ENCODE results near the gene ZNF28. TPM values are rescaled to one million over a fixed set of nuclear protein-coding genes. Genes with fewer than 3 reads are reported as not detected.
"Not testable (repeated sequence)": the region's sequence is repeated elsewhere in the genome, so short reads cannot be mapped to it uniquely, and the experiment has no call there.

Gene ZNF28
- total RNA-seq, 1 donor = 23.2 TPM

DNA sequence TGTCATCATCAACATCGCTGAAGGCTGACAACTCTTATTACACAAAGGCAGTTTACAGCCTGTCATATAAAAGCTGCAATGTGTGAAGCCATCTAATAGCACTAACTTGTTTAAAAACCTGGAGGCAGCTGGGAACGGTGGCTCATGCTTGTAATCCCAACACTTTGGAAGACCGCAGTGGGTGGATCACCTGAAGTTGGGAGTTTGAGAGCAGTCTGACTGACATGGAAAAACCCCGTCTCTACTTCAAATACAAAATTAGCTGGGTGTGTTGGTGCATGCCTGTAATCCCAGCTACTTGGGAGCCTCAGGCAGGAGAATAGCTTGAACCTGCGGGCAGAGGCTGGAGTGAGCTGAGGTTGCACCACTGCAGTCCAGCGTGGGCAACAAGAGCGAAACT is 8.4 kb upstream of the ZNF28 start:
- H3K9me3 ChIP-seq (ENCODE audit: low read depth, low read length); H3K79me2 ChIP-seq (ENCODE audit: insufficient read depth, low read length); H3K4me1 ChIP-seq (ENCODE audit: insufficient read depth, low read length); H3K36me3 ChIP-seq (ENCODE audit: insufficient read depth, low read length); H3K4me3 ChIP-seq (ENCODE audit: insufficient read depth, low read length); H4K20me1 ChIP-seq (ENCODE audit: insufficient read depth, low read length); H3K27me3 ChIP-seq (ENCODE audit: insufficient read depth, low read length); H2AFZ ChIP-seq (ENCODE audit: low read length); DNase-seq (ENCODE audit: insufficient read length, low spot score, missing footprints); H3K4me2 ChIP-seq (ENCODE audit: insufficient read depth, low read length); H3K27ac ChIP-seq (ENCODE audit: low read depth, low read length): not testable (repeated sequence)

DNA sequence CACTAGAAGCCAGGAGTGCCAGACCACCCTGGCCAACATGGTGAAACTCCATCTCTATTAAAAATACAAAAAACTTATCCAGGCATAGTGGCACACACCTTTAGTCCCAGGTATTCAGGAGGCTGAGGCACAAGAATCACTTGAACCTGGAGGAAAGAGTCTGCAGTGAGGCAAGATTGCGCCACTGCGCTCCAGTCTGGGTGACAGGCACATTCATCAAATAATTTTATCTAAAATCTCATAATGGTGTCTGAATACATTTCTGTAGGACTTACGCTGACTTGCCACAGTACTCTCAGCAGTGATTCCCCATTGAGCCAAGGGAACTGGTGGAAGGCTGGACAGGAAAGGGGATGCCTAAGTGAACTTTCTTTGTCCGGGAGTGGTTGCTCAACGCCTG is 4.3 kb upstream of the ZNF28 start:
- no peaks in the 10 kb centered on the region for H3K36me3 ChIP-seq (ENCODE audit: insufficient read depth, low read length)
- no peak overlapping the region for H3K4me3 ChIP-seq (ENCODE audit: insufficient read depth, low read length)
- H3K27ac ChIP-seq (ENCODE audit: low read depth, low read length) = no peak overlapping the region
- no peaks in the 10 kb centered on the region for H3K9me3 ChIP-seq (ENCODE audit: low read depth, low read length)
- no peak overlapping the region for H2AFZ ChIP-seq (ENCODE audit: low read length)
- DNase-seq (ENCODE audit: insufficient read length, low spot score, missing footprints) = no peak
- no peak overlapping the region for H3K4me2 ChIP-seq (ENCODE audit: insufficient read depth, low read length)
- H3K79me2 ChIP-seq (ENCODE audit: insufficient read depth, low read length) = no peaks in the 10 kb centered on the region
- no peaks in the 10 kb centered on the region for H4K20me1 ChIP-seq (ENCODE audit: insufficient read depth, low read length)
- H3K27me3 ChIP-seq (ENCODE audit: insufficient read depth, low read length) = no peaks in the 10 kb centered on the region
- TF ChIP-seq, protein P1, sequence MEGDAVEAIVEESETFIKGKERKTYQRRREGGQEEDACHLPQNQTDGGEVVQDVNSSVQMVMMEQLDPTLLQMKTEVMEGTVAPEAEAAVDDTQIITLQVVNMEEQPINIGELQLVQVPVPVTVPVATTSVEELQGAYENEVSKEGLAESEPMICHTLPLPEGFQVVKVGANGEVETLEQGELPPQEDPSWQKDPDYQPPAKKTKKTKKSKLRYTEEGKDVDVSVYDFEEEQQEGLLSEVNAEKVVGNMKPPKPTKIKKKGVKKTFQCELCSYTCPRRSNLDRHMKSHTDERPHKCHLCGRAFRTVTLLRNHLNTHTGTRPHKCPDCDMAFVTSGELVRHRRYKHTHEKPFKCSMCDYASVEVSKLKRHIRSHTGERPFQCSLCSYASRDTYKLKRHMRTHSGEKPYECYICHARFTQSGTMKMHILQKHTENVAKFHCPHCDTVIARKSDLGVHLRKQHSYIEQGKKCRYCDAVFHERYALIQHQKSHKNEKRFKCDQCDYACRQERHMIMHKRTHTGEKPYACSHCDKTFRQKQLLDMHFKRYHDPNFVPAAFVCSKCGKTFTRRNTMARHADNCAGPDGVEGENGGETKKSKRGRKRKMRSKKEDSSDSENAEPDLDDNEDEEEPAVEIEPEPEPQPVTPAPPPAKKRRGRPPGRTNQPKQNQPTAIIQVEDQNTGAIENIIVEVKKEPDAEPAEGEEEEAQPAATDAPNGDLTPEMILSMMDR (IDR thresholded peaks at IDR 0.05; ENCODE audit: extremely low read depth, low read depth, low read length) = no peak
- peaks cover under 1% of the 10 kb centered on the region for H3K4me1 ChIP-seq (ENCODE audit: insufficient read depth, low read length)

DNA sequence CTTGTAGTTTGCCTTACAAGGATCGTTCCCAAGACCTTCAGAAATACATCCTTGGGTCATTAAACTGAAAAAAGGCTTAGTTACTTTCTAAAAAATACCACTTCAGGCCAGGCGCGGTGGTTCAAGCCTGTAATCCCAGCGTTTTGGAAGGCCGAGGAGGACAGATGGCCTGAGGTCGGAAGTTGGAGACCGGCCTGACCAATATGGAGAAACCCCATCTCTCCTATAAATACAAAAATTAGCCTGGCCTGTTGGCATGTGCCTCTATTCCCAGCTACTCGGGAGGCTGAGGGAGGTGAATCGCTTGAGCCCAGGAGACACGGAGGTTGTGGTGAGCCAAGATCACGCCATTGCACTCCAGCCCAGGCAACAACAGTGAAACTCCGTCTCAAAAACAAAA is 2.2 kb upstream of the ZNF28 start:
- H3K4me2 ChIP-seq (ENCODE audit: insufficient read depth, low read length) = no peak overlapping the region
- no peak overlapping the region for H3K27ac ChIP-seq (ENCODE audit: low read depth, low read length)

DNA sequence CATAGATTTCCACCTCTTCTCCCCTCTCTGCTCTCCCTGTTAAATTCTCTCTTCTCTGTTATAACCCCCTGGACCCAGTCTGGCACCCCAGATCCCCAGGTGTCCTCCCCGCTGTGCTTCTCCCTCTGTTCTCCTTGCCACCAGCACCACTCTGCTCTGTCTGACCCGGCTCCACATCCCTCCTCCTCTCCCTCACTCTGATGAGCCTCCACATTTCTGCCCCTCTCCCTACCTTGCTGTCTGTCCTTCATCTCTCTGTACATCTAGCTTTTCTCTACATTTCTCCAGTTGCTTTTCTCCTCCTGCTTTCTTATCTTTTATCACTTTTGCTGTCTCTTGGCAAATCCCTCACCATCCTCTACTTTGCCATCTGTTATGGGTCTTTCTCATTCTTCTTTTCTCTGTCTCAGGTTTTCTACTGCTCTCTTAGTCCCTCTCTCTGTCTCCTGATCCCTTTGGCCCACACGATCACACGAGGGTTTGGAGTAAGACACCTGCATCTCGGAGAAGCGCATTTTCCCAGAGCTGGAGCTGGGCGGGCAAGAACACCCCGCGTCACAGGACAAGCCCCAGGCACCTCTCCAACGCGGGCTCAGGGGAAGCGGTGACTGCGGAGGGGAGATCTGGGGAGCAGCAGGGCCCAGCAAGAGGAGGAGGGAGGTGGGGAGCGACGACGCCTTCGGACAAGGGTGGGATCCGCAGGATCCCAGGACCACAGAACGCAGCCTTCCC is 795 bp downstream of the ZNF28 start:
- peak overlapping the region; percentile 91 for H2AFZ ChIP-seq (ENCODE audit: low read length)
- peak overlapping the region; percentile 81 for H3K4me2 ChIP-seq (ENCODE audit: insufficient read depth, low read length)
- not testable (repeated sequence) for H3K79me2 ChIP-seq (ENCODE audit: insufficient read depth, low read length); H3K27me3 ChIP-seq (ENCODE audit: insufficient read depth, low read length); H3K36me3 ChIP-seq (ENCODE audit: insufficient read depth, low read length); H3K27ac ChIP-seq (ENCODE audit: low read depth, low read length); H4K20me1 ChIP-seq (ENCODE audit: insufficient read depth, low read length); DNase-seq (ENCODE audit: insufficient read length, low spot score, missing footprints); H3K9me3 ChIP-seq (ENCODE audit: low read depth, low read length); H3K4me1 ChIP-seq (ENCODE audit: insufficient read depth, low read length)
- peak overlapping the region; percentile 78 for H3K4me3 ChIP-seq (ENCODE audit: insufficient read depth, low read length)

More for the DNA sequence above, 2.2 kb upstream of the ZNF28 start:
- H3K9me3 ChIP-seq (ENCODE audit: low read depth, low read length) = no peaks in the 10 kb centered on the region
- no peaks in the 10 kb centered on the region for H4K20me1 ChIP-seq (ENCODE audit: insufficient read depth, low read length)
- no peaks in the 10 kb centered on the region for H3K27me3 ChIP-seq (ENCODE audit: insufficient read depth, low read length)
- TF ChIP-seq, protein P1 (IDR thresholded peaks at IDR 0.05; ENCODE audit: extremely low read depth, low read depth, low read length) = no peak
- H3K4me3 ChIP-seq (ENCODE audit: insufficient read depth, low read length) = no peak overlapping the region
- H2AFZ ChIP-seq (ENCODE audit: low read length) = no peak overlapping the region
- H3K79me2 ChIP-seq (ENCODE audit: insufficient read depth, low read length) = no peaks in the 10 kb centered on the region
- DNase-seq (ENCODE audit: insufficient read length, low spot score, missing footprints) = no peak
- H3K36me3 ChIP-seq (ENCODE audit: insufficient read depth, low read length) = no peaks in the 10 kb centered on the region
- peaks cover 2% of the 10 kb centered on the region for H3K4me1 ChIP-seq (ENCODE audit: insufficient read depth, low read length)

DNA sequence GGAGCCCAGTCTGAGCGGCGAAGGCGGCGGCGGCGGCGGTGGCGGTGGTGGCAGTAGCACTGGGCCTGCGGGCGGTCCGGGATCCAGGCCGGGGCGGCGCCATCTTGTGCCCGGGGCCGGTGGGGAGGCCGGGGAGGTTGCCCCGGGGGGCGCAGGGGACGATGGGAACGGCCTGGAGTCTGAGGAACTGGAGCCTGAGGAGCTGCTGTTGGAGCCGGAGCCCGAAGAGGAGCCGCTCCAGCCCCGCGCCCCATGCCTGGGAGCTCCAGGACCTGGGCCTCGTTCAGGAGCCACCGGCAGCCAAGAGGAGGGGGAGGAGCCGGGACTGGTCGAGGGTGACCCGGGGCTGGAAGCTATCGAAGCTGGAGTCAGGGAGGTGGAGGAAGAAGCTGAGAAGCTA is 11.6 kb downstream of the ZNF28 start:
- Histone ChIP-seq H3K27ac (ENCODE audit: low read depth, low read length) (no peak overlapping the region), H3K4me2 (ENCODE audit: insufficient read depth, low read length) (no peak overlapping the region), H3K4me3 (ENCODE audit: insufficient read depth, low read length) (no peak overlapping the region), H3K9me3 (ENCODE audit: low read depth, low read length) (peaks cover 2% of the 10 kb centered on the region), H3K36me3 (ENCODE audit: insufficient read depth, low read length) (peaks cover 28% of the 10 kb centered on the region), H4K20me1 (ENCODE audit: insufficient read depth, low read length) (no peaks in the 10 kb centered on the region), H2AFZ (ENCODE audit: low read length) (no peak overlapping the region), H3K4me1 (ENCODE audit: insufficient read depth, low read length) (no peaks in the 10 kb centered on the region), H3K79me2 (ENCODE audit: insufficient read depth, low read length) (no peaks in the 10 kb centered on the region), H3K27me3 (ENCODE audit: insufficient read depth, low read length) (no peaks in the 10 kb centered on the region)
- TF ChIP-seq, protein P1 (IDR thresholded peaks at IDR 0.05; ENCODE audit: extremely low read depth, low read depth, low read length) = no peak
- DNase-seq (ENCODE audit: insufficient read length, low spot score, missing footprints) = no peak

DNA sequence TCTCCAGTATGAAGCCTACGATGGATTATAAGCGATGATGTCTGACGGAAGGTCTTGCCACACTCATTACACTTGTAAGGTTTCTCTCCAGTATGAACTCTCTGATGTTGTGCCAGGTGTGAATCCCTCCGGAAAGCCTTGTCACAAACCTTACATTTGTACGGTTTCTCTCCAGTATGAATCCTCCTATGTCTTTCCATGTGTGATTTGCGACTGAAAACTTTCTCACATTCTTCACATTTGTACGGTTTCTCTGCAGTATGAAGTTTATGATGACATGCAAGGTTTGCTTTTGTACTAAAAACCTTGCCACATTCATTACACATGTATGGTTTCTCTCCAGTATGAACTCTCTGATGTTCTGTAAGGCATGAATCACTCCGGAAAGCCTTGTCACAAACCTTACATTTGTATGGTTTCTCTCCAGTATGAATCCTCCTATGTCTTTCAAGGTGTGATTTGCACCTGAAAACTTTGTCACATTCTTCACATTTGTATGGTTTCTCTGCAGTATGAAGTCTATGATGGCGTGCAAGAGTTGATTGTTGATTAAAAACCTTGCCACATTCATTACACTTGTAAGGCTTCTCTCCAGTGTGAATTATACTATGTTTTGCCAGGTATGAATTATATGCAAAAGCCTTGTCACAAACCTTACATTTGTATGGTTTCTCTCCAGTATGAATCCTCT is 21.3 kb downstream of the ZNF28 start:
- H3K4me3 ChIP-seq (ENCODE audit: insufficient read depth, low read length); H3K4me1 ChIP-seq (ENCODE audit: insufficient read depth, low read length); H3K4me2 ChIP-seq (ENCODE audit: insufficient read depth, low read length); H4K20me1 ChIP-seq (ENCODE audit: insufficient read depth, low read length); H3K27me3 ChIP-seq (ENCODE audit: insufficient read depth, low read length); H3K27ac ChIP-seq (ENCODE audit: low read depth, low read length); DNase-seq (ENCODE audit: insufficient read length, low spot score, missing footprints); H2AFZ ChIP-seq (ENCODE audit: low read length); H3K79me2 ChIP-seq (ENCODE audit: insufficient read depth, low read length): not testable (repeated sequence)
- peaks cover 25% of the 10 kb centered on the region for H3K36me3 ChIP-seq (ENCODE audit: insufficient read depth, low read length)
- H3K9me3 ChIP-seq (ENCODE audit: low read depth, low read length) = peaks cover 24% of the 10 kb centered on the region
